GM13977 (cell line): ENCODE results near the gene SLC25A30.

Experiments
- DNase-seq: peaks from one replicate; pipeline ENCODE4 v3.0.0; 2012; ENCODE audit warnings: low spot score
- in situ Hi-C: fragments of 300-500 bp; cut with MboI; formaldehyde crosslinking; loops from one replicate; pipeline ENCODE4 v1.12.0; 2022; ENCODE audit warnings: low sequenced_read_pairs, low pct_unique_long_range_greater_than_20kb, mixed read lengths, inconsistent platforms; ENCODE audit not compliant: unreplicated experiment
- TF ChIP-seq, protein P1 (sequence below): IDR thresholded peaks from 2 replicates; pipeline ENCODE4 v1.5.1; 2012; ENCODE audit warnings: mild to moderate bottlenecking, control low read depth; ENCODE audit not compliant: insufficient read depth; ENCODE audit errors: extremely low read depth, missing control alignments

Gene SLC25A30

DNA sequence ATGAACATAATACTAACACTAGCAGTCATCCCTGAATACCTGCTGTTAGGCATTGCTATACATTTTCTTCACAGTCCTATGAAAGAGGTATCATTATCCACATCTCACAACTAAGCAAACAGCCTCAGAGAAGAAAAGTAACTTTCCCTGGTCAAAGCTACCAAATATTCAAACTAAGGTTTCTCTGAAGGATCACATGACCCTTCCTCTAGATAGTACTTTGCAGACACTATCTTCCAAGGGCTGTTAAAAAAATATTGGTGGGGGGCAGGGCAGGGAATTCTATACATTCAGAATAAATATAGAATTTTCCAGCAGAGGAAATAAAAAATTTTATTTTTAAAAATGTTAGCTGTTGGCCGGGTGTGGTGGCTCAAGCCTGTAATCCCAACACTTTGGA lies 3.1 kb downstream of the SLC25A30 start:
- in situ Hi-C loops, result no loop called here
- DNase-seq, result no peak
- TF ChIP-seq, protein P1, sequence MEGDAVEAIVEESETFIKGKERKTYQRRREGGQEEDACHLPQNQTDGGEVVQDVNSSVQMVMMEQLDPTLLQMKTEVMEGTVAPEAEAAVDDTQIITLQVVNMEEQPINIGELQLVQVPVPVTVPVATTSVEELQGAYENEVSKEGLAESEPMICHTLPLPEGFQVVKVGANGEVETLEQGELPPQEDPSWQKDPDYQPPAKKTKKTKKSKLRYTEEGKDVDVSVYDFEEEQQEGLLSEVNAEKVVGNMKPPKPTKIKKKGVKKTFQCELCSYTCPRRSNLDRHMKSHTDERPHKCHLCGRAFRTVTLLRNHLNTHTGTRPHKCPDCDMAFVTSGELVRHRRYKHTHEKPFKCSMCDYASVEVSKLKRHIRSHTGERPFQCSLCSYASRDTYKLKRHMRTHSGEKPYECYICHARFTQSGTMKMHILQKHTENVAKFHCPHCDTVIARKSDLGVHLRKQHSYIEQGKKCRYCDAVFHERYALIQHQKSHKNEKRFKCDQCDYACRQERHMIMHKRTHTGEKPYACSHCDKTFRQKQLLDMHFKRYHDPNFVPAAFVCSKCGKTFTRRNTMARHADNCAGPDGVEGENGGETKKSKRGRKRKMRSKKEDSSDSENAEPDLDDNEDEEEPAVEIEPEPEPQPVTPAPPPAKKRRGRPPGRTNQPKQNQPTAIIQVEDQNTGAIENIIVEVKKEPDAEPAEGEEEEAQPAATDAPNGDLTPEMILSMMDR, result no peak

DNA sequence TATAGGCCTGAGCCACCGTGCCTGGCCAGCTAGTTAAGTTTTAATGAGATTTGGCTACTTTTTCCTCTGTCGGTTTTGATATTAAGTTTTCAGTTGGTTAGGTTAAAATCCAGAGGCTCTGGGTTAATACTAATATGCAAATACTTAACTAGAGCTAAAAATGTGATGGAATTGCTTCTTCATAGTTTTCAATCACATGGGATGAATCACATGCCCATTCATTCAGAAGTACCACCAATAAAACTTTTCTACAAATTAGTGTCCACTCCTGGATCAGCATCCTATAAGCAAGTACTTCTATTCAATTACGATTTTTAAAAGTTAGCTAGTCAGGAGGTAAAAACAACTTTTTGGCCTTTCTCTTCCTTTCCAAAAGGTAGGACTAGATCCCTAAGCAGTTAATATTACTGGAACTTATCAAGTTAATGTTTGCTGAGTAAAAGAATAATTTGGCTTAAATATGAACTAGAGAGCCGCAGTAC lies 4.3 kb downstream of the SLC25A30 start:
- TF ChIP-seq, protein P1, result no peak
- in situ Hi-C loops, result no loop called here
- no peak for DNase-seq

DNA sequence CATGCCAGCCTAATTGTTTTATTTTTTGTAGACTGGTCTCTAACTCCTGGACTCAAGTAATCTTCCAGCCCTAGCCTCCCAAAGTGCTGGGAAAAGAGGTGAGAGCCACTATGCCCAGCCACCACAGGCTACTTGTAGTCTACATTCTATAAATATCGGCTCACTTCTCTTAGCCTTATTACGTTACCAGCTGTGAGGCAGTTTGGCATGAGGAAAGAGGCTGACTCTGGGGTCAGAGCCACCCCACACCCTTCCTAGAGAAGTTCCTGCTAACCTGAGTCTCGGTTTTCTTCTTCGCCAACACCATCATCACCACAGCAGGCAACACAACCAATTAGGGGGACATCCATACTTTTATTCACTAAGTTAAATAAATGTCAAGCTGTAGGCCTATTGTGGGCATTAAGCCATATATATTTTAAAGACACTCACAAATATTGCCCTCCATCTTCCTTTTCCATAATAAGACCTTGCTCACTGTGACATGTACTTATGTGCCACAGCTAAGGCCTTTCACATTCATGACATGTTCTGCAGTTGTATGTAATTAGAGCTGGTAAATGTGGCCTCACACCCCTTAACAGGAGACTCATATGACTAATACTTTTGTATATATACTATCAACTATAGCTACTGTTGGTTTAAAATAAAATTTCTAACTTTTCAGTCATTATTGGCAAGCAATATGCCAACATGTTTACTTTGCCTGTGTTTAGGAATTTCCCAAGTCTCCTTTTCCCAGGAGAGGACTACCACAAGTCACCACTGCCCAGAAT lies 5.7 kb downstream of the SLC25A30 start:
- TF ChIP-seq, protein P1, result no peak
- in situ Hi-C loops, result no loop called here
- no peak for DNase-seq

DNA sequence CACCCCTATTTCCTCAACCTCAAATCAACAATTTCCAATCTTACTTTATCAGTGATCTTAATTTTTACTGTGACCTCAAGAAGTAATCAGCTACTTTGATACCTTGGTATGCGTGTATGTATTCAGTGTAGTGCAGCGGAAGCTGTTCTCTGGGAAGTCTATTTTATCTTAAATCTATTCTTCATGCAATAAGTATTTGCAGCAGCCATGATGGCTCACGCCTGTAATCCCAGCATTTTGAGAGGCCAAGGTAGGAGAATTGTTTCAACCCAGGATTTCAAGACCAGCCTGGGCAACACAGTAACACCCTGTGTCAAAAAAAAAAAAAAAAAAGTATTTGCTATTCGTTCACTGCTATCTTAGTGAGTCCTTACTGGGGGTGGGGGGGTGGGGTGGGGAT lies 6.5 kb downstream of the SLC25A30 start:
- in situ Hi-C loops, result no loop called here
- DNase-seq, result no peak
- TF ChIP-seq, protein P1, result no peak

DNA sequence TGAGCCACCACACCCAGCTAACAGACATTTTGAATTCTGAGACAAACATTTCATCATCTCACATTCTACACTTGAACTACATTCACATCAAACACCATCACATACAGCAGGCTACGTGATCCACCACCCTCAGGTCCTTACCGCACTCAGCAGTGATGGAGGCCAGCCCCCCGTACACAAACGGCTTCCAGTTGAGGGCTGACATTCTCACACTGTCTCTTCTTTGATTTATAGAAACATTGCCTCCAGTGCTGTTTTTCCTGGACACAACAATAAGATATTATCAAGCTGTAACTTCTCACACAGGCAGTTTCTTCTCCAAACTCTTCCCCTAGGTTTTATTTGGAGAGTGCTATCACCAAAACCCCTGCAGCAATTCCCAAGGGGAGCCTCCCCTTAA lies 7.0 kb downstream of the SLC25A30 start:
- no peak for DNase-seq
- in situ Hi-C loops, result no loop called here
- TF ChIP-seq, protein P1, result no peak

DNA sequence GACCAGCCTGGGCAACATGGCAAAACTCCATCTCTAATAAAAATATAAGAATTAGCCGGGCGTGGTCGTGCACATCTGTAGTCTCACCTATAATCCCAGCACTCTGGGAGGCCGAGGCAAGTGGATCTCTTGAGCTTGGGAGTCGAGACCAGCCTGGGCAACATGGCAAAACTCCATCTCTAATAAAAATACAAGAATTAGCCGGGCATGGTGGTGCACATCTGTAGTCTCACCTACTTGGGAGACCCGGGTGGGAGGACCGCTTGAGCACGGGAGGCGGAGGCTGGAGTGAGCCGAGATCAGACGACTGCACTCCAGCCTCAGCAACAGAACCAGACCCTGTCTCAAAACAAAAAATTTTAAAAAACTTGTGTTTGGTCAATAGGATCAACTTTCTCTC lies 7.7 kb downstream of the SLC25A30 start:
- TF ChIP-seq, protein P1, result no peak
- DNase-seq, result no peak
- in situ Hi-C loops, result no loop called here
